Suprapubic skin (tissue), 3 donors: ENCODE measurements around the gene TRIM71.

Experiments
- CTCF ChIP-seq, 2 donors: fragments of 200-600 bp in 1 of 2; fragments of 450-650 bp in 1 of 2; sonication (generic) in 1 of 2; IDR thresholded peaks; one replicate each; pipeline ENCODE4 v1.5.1; 2016 to 2019; ENCODE audit warnings: antibody characterized with exemption in 2 of 2, mild to moderate bottlenecking in 1 of 2, moderate library complexity in 1 of 2
- POLR2A ChIP-seq, 2 donors: fragments of 450-650 bp; IDR thresholded peaks; one replicate each; pipeline ENCODE4 v1.6.1; 2017; ENCODE audit warnings: antibody characterized with exemption in 2 of 2, mild to moderate bottlenecking in 2 of 2, moderate library complexity in 2 of 2

- TF ChIP-seq CTCF (IDR thresholded peaks at IDR 0.05), result no peak
- no peak for TF ChIP-seq POLR2A (IDR thresholded peaks at IDR 0.05)
Observed at GRCh38 chr3:32850226-32850625, 32.4 kb downstream of the TRIM71 start.
